Stimulated activated CD4-positive, alpha-beta T cell treated with anti-CD3 and anti-CD28 coated beads, Interleukin-4, amount 100 ng/mL, for 24 hours (primary cell): ENCODE data around the gene CLTCL1.
"Not testable (repeated sequence)": the region's sequence is repeated elsewhere in the genome, so short reads cannot be mapped to it uniquely, and the experiment has no call there.

Source experiments
- DNase-seq: peaks from one replicate; pipeline ENCODE4 v3.0.0-alpha.2; 2020

The CLTCL1 gene

DNA sequence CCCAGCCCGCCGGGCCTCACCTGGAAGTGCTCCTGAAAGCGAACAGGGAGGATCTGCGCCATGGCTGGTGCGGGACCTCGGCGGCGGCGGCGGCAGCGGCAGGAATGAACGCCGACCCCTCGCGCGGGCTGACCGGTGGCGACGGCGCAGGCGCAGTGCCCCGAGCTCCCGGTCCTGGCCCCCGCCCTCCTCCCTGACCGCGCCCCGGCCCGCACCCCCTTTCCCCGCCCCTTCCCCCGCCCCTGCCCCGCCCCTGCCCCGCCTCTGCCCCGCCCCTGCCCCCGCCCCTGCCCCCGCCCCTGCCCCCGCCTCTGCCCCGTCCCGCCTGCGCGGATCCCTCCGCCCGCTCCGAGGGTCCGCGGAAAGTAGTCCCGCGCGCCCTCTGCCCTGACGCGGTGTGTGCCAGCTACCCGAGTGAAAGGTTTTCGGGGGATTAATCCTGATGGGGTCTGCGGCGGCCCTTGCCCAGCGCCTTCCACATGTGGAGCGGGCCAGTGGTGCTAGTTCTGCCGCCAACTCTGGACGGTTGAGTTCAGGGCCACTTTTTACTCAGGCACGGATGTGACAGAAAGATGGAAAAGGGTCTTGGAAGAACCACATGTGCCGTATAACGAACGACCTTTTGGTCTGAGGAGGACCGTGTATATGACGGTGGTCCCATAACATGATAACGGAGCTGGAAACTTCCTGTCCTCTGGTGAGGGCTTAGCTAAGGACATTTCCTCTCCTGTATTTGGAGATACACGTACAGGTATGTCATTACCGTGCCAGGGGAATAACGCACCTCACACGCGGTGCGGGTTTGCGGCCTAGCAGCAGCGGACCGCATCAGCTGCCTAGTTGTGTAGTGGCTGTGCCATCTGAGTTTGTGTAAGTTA is at the start of gene CLTCL1:
Gene CLTCL1, minus strand, starts transcription at position 140 of the 878 bp plus-strand sequence. Its CDS starts 78 bp downstream, at position 62.
- DNase-seq: peak; percentile 70

DNA sequence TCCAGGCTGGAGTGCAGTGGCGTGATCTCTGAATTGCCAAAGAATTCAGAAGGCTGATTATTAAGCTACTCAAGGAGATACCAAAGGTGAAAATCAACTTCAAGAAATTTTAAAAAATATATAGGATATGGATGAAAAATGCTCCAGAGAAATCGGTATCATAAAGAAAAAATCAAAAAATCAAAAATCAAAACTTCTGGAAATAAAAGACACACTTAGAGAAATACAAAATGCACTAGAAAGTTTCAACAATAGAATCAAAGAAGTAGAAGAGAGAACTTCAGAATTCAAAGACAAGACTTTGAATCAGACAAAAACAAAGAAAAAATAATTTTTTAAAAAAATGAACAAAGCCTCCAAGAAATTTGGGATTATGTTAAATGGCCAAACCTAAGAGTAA is 45.6 kb upstream of the CLTCL1 start:
- no peak for DNase-seq

DNA sequence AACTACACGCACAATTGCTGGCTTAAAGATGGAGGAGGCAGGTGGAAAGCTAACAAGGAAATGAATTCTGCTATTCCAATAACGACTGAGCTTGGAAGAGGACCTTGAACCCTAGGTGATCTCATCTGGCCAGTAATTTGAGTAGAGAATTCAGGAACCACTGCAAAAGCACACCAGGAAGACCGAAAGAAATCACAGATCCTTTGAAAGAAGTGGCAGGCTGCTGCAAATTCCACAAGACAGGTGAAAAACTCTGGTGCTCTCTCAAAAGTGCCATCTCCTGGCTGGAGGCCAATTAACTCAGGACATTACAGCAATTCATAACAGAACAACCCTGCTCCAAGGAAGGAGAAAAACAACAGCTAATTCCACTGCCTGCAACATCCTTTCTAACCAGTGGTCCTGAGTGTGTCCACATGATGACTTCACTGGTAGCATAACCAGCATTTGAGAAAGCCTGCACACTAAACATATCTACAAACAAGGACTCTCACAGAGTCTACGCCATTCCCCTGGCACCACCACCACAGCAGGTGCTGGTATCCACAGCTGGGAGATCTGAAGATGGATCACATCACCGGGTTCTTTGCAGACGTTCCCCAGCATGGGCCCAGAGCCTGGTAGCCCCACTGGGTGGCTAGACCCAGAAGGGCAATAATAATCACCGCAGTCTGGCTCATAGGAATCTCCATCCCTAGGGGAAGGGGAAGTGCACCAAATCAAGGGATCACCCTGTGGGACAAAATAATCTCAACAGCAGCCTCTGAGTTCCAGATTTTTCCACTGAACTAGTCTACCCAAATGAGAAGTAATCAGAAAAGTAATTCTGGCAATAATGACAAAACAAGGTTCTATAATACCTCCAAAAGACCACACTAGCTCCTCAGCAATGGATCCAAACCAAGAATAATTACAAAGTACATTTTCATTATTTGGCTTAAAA is 44.9 kb upstream of the CLTCL1 start:
- no peak for DNase-seq

DNA sequence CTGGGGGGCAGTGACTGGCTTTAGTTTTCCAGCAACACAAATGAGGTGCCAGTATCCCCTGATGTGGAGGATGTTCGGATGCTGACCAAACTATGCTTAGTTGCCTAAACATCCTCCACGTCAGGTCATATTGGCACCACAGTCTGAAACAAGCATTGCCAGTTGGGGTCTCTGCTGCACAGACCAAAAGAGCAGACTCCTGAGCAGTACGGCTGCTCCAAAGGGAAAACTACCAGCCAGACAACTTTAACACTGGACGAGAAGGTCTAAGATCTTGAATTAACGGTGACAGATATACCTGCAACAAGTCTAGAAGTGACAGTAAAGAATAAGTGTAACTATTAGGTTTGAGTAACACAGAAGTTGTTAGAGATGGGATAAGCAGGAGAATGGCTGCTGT is 40.5 kb upstream of the CLTCL1 start:
- no peak for DNase-seq

DNA sequence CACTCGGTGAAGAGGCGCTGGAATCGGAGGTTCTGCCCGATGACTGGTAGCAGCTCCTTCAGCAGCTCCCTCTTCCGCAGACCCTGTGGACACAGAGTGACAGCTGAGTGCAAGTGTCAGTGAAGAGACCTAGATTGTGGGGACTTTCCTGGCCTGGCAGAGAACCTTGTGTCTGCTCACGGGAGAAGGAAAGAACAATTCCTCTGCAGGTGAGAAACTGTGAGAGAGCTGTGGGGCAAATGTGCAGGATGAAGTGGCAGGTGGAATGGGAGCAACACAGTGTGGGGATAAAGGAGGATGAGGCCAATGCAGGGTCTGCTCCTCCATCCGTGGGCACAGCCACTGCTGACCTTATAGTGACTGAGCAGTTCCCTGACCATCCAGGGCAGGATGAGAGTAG is 40.0 kb upstream of the CLTCL1 start:
- no peak for DNase-seq

DNA sequence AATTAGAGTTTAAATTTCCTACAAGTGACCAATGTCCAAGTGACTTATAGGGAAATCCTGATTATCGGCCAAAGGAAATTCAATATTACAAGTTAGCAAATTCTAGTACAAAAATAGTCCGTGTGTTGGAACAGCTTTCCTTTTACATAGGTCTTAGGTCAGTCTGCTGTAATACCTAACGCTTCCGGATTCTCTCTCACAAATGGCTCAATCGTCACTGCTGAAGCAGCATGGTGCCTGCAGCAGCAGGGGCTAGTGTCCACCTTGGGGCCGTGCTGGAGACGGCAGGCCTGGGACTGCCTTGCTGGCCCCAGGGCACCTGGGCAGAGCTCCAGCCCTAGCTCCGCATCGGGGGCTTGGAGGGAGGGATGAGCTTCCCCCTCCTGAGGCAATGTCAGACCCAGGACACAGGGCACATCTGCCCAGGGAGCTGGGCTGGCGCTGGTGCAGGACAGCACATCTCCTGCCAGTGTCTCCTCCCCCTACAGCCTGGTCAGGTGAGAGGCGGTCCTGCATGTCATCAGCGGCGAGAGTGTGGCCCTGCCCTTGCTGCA is 39.4 kb upstream of the CLTCL1 start:
- no peak for DNase-seq

DNA sequence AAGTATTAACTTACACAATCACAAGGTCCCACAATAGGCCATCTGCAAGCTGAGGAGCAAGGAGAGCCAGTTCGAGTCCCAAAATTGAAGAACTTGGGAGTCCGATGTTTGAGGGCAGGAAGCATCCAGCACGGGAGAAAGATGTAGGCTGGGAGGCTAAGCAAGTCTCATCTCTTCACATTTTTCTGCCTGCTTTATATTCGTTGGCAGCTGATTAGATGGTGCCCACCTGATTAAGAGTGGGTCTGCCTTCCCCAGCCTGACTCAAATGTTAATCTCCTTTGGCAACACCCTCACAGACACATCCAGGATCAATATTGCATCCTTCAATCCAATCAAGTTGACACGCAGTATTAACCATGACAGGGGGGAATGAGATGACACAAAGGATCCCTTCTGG is 38.7 kb upstream of the CLTCL1 start:
- DNase-seq: not testable (repeated sequence)

DNA sequence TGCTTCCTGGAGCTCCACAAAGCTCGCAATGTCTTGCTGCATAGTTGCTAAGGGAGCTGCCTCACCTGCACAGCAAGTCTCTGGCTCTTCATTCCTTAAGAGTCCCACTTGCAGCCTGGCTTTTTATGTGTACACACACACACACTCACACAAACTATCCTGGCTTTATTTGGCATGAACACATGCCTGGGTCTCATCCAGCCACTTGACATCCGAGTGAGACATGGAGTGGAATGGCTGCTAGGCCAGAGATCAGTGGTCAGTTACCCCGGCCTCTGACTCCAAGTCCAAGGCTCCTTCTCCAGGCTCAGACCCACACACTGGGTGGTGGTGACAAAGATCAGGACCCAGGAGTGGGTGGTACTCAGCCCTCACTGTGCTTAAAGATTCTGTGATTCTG is 37.9 kb upstream of the CLTCL1 start:
- no peak for DNase-seq

DNA sequence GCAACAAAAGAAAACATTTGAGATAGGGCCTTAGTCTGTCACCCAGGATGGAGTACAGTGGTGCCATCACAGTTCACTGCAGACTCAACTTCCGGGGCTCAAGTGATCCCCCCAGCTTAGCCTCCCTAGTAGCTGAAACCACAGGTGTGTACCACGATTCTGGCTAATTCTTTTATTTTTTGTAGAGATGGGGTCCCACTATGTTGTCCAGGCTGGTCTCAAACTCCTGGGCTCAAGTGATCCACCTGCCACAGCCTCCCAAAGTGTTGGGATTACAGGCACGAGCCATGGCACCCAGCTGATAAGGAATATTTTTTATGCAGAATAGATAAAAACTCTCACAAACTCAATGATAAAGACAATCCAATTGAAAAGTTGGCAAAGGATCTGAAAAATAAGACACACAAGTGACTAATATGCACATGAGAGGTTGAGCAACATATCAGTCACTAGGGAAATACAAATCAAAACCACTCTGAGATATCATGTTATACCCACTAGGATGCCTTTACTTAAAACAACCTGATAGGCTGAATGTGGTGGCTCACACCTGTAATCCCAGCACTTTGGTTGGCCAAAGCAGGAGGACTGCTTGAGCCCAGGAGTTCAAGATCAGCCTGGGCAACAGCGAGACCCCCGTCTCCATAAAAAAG is 33.9 kb upstream of the CLTCL1 start:
- no peak for DNase-seq

DNA sequence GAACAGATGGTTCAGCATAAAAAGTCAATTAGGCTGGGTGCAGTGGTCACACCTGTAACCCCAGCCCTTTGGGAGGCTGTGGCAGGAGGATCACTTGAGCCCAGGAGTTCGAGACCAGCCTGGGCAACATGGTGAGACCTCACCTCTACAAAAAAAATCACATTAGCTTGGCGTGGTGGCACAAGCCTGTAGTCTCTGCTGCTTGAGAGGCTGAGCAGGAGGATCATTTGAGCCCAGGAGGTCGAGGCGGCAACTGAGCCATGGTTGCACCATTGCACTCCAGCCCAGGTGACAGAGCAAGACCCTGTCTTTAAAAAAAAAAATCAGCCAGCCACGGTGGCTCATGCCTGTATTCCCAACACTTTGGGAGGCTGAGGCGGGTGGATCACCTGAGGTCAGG is 31.9 kb upstream of the CLTCL1 start:
- DNase-seq: not testable (repeated sequence)

DNA sequence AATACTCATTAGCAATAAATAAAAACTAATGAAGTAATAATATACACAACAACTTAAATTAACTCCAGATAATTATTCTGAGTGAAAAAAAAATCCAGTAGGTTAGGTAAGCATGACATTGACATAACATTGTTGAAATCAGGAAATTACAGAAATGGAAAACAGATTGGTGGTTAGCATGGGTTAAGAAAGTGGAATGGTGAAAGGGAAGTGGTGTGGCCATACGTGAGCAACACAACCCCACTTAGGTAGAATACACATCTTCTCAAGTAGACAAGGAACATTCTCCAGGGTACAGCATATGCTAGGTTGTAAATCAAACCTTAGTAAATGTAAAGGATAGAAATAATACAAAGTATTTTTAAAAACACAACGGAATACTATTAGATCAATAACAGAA is 30.2 kb upstream of the CLTCL1 start:
- DNase-seq: no peak

DNA sequence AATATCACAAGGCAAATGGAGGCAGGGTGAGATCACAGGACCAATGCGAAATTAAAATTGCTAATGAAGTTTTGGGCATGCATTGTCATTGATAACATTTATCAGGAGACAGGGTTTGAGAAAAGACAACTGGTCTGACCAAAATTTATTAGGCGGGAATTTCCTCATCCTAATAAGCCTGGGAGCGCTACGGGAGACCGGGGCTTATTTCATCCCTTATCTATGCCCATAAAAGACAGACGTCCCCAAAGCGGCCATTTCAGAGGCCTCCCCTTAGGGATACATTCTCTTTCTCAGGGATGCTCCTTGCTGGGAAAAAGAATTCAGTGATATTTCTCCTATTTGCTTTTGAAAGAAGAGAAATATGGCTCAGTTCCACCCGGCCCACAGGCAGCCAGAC is 28.6 kb upstream of the CLTCL1 start:
- DNase-seq: not testable (repeated sequence)

DNA sequence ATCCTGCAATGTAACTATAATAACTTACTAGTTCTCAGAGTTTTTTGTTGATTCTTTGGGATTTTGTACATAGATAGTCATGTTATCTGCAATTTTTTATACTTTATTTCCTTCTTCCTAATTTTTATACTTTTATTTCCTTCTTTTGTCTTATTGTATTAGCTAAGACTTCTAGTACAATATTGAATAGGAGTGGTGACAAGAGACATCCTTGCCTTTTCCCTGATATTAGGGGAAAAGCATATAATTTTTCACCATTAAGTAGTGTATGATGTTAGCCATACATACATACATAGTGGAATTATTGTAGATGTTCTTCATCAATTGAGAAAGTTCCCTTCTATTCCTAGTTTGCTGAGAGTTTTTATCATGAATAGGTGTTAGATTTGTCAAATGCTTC is 27.8 kb upstream of the CLTCL1 start:
- no peak for DNase-seq

DNA sequence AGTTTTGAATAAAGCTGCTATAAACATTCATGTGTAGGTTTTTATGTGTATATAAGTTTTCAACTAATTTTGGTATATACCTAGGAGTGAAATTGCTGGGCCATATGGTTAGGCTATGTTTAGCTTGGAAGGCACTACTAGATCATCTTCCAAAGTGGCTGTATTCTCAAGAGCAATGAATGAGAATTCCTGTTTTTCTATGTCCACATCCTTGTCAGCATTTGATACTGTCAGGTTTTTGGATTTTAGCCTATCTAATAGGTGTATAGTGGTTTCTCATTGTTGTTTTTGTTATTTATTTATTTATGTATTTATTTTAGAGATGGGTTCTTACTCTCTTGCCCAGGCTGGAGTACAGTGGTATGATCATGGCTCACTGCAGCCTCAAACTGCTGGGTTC is 26.3 kb upstream of the CLTCL1 start:
- DNase-seq: no peak

DNA sequence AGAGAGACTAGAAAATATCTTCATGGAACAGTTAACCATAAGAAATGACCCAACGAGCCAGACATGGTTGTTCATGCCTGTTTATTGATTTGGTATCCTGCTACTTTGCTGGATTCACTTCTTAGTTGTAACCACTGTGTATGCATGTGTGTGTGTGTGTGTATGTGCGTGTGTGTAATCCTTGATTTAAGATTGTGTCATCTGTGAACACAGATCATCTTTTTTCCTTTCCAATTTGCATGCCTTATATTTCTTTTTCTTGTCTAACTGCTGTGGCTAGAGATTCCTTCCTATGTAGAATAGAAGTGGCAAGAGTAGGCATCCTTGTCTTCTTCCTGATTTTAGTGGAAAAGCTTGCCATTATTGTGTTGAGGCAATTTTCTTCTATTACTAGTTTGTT is 16.4 kb upstream of the CLTCL1 start:
- DNase-seq: no peak

DNA sequence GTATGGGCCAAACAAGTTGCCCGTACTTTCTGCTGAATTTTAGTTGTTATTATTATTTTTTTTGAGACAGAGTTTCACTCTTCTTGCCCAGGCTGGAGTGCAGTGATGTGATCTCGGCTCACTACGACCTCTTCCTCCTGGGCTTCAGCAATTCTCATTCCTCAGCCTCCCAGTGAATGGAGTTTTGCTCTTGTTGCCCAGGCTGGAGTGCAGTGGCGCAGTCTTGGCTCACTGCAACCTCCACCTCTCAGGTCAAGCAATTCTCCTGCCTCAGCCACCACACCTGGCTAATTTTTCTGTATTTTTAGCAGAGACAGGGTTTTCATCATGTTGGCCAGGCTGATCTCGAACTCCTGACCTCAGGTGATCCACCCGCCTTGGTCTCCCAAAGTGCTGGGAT is 15.0 kb upstream of the CLTCL1 start:
- not testable (repeated sequence) for DNase-seq

DNA sequence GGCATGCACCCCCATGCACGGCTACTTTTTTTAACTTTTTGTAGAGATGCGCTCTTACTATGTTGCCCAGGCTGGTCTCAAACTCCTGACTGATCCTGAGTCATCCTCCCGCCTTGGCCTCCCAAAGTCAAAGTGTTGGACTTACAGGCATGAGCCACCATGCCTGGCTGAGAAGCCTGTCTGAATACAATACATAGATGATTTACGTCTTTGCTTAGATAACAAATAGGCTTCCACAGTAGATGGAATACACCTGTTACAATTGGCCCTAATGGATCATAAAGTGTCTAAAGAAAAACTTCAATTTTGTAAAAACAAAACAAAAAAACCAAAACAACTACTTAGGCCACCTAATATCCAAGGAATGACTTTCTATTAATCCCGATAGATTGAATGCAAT is 13.0 kb upstream of the CLTCL1 start:
- no peak for DNase-seq

DNA sequence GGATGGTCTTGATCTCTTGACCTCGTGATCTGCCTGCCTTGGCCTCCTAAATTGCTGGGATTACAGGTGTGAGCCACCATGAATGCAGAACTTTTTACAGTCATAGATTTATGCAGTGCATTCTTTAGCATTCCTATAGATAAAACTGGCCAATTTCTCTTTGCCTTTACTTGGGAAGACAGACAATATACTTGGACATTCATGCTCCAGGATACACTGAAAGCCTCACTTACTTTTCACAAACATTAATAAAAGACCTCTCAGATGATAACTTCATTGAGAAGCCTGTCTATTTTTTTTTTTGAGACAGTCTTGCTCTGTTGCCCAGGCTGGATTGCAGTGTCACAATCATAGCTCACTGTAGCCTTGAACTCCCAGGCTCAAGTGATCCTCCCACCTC is 12.3 kb upstream of the CLTCL1 start:
- DNase-seq: no peak

DNA sequence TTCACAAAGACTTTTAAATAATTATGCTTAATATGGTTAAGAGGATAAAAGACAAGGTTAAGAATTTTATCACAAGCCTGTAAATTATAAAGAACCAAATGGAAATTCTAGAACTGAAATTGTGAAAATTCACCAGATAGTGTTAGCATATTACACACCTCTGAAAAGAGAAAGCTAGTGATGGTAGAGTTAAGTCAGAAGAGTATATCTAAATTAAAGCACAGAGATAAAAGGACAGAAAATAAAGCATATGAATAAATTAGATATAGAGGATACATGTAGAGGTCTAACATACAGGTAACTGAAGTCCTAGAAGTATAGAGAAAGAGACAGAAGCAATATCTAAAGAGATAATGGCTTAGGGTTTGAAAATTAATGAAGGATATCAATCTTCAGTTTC is 4.2 kb upstream of the CLTCL1 start:
- DNase-seq: no peak

DNA sequence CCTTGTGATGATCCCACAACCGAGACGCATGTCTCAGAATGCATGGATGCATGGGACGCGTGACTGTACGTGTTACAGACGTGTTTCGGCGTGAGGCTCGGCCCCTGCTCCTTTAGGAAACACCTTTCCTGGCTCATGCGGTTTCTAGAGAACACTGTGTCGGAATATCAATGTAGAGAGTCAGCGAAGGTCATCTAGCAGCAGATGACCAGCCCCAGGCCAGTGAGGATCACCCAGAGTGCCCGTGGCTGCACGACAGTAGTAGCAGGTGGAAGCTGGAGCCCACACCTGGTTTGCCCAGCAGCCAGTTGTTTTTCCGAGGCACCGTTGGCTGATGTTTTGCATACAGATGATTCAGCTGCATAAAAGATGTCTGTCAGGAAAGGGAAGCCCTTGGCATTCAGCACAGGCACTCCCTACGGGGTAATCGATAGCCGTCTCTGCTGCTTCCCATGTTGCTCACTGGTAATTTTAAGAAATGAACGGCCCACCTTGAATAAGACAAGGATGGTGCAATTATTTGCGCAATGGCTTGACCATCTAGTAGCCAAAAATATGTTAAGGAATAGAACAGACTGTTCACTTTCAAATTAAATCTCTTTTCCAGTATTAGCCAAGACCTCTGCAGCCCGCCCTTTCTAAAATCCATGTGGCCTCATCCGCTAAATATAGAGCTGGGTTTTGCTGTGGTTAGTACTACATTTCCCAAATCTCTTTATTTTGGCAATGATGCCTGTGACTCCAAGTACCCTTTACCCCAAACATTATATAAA is 1.1 kb upstream of the CLTCL1 start:
- DNase-seq: peak; percentile 11

DNA sequence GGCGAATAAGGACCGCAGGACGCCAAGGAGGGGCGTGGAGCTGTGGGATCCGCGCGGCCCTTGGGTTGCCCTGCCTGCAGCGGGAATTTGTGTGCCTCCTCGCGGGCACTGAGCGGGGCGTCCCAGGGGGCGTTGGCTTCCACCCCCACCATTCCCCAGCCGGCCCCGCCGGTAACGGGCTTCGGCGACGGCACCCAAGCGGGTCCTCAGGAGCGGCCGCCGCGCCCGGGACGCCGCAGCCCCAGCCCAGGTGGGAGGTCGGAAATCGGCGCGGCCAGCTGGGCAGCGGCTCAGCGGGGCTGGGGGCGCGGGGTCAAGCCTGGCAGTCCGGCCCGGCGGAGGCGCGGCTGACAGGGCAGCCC is 320 bp downstream of the CLTCL1 start:
- DNase-seq: peak; percentile 14
